HG02642 (cell line): ENCODE results near the gene NSG2.
"Not testable (repeated sequence)": the region's sequence is repeated elsewhere in the genome, so short reads cannot be mapped to it uniquely, and the experiment has no call there.

ENCODE experiments used
- ATAC-seq: cut with Tn5 transposase; IDR thresholded peaks from one replicate; pipeline ENCODE4 v1.9.1; 2021; ENCODE audit warnings: mild to moderate bottlenecking; ENCODE audit not compliant: unreplicated experiment, poor library complexity

NSG2 gene

GRCh38 chr5:174146556-174146955, 101.0 kb downstream of the NSG2 start:
- ATAC-seq = no peak

- ATAC-seq = not testable (repeated sequence)
Measured at GRCh38 chr5:174147012-174147411, 101.5 kb downstream of the NSG2 start.

- ATAC-seq = no peak
Measured at GRCh38 chr5:174147551-174147950, 102.0 kb downstream of the NSG2 start.

GRCh38 chr5:174148721-174149120, 103.2 kb downstream of the NSG2 start:
- no peak for ATAC-seq

- no peak for ATAC-seq
Measured at GRCh38 chr5:174149426-174149825, 103.9 kb downstream of the NSG2 start.

GRCh38 chr5:174149989-174150388, 104.5 kb downstream of the NSG2 start:
- ATAC-seq = no peak

GRCh38 chr5:174151599-174152181, 106.2 kb downstream of the NSG2 start:
- ATAC-seq = no peak

- ATAC-seq = no peak
Measured at GRCh38 chr5:174154559-174154958, 109.1 kb downstream of the NSG2 start.

- ATAC-seq = no peak
Measured at GRCh38 chr5:174155281-174155680, 109.8 kb downstream of the NSG2 start.

- no peak for ATAC-seq
Measured at GRCh38 chr5:174155706-174156105, 110.2 kb downstream of the NSG2 start.

GRCh38 chr5:174157048-174157447, 111.5 kb downstream of the NSG2 start:
- ATAC-seq = no peak
